HG02852 (cell line): ENCODE results near the gene EDDM3A.
"Not testable (repeated sequence)": the region's sequence is repeated elsewhere in the genome, so short reads cannot be mapped to it uniquely, and the experiment has no call there.

Experiments
- ATAC-seq: cut with Tn5 transposase; IDR thresholded peaks from one replicate; pipeline ENCODE4 v1.9.1; 2021; ENCODE audit warnings: mild to moderate bottlenecking, moderate library complexity; ENCODE audit not compliant: unreplicated experiment

The EDDM3A gene

GRCh38 chr14:20732979-20733635, 12.6 kb upstream of the EDDM3A start:
- no peak for ATAC-seq

GRCh38 chr14:20733684-20734429, 11.8 kb upstream of the EDDM3A start:
- no peak for ATAC-seq

- ATAC-seq, result no peak
These were observed 11.3 kb upstream of the EDDM3A start for GRCh38 chr14:20734430-20734806.

- not testable (repeated sequence) for ATAC-seq
These were observed 7.4 kb upstream of the EDDM3A start for GRCh38 chr14:20738292-20738691.

GRCh38 chr14:20742132-20742531, 3.6 kb upstream of the EDDM3A start:
- ATAC-seq, result no peak

- ATAC-seq, result no peak
These were observed 2.1 kb upstream of the EDDM3A start for GRCh38 chr14:20743556-20743955.

- no peak for ATAC-seq
These were observed 879 bp downstream of the EDDM3A start for GRCh38 chr14:20746566-20746965.

GRCh38 chr14:20748439-20748838, 2.8 kb downstream of the EDDM3A start:
- ATAC-seq, result no peak

GRCh38 chr14:20750194-20750593, 4.5 kb downstream of the EDDM3A start:
- ATAC-seq, result no peak

- no peak for ATAC-seq
These were observed 6.4 kb downstream of the EDDM3A start for GRCh38 chr14:20751963-20752562.

GRCh38 chr14:20754308-20754707, 8.6 kb downstream of the EDDM3A start:
- no peak for ATAC-seq

- ATAC-seq, result no peak
These were observed 9.3 kb downstream of the EDDM3A start for GRCh38 chr14:20755037-20755436.

- no peak for ATAC-seq
These were observed 12.3 kb downstream of the EDDM3A start for GRCh38 chr14:20757965-20758364.

GRCh38 chr14:20759465-20759864, 13.8 kb downstream of the EDDM3A start:
- not testable (repeated sequence) for ATAC-seq

- no peak for ATAC-seq
These were observed 15.3 kb downstream of the EDDM3A start for GRCh38 chr14:20760950-20761349.

GRCh38 chr14:20768593-20768892, 22.9 kb downstream of the EDDM3A start:
- no peak for ATAC-seq

GRCh38 chr14:20769421-20769820, 23.7 kb downstream of the EDDM3A start:
- ATAC-seq, result no peak

GRCh38 chr14:20772650-20773049, 27.0 kb downstream of the EDDM3A start:
- no peak for ATAC-seq

- no peak for ATAC-seq
These were observed 28.7 kb downstream of the EDDM3A start for GRCh38 chr14:20774258-20774824.

- ATAC-seq, result no peak
These were observed 29.4 kb downstream of the EDDM3A start for GRCh38 chr14:20775043-20775442.

- no peak for ATAC-seq
These were observed 30.2 kb downstream of the EDDM3A start for GRCh38 chr14:20775901-20776300.

- ATAC-seq, result no peak
These were observed 36.1 kb downstream of the EDDM3A start for GRCh38 chr14:20781803-20782202.
